Right renal pelvis (tissue), 4 donors: ENCODE results near the gene MLKL. TPM values are rescaled to one million over a fixed set of nuclear protein-coding genes. Genes with fewer than 3 reads are reported as not detected.
"Not testable (repeated sequence)": the region's sequence is repeated elsewhere in the genome, so short reads cannot be mapped to it uniquely, and the experiment has no call there.

Experiments used
- DNase-seq, 4 donors: peaks; one replicate each; pipeline ENCODE4 v3.0.0-alpha.2; 2013; ENCODE audit warnings: low read depth in 4 of 4, low spot score in 3 of 4, missing footprints in 1 of 4
- polyA plus RNA-seq, 4 donors: library from polyadenylated mRNA; unstranded; fragments of 120-200 nt; gene quantifications; one replicate each; pipeline ENCODE4 v1.2.1, GENCODE V29; 2013; ENCODE audit not compliant: insufficient read length in 4 of 4

The MLKL gene
- polyA plus RNA-seq, 4 donors = 2.8 to 4.2 (median 3.8) TPM

DNA sequence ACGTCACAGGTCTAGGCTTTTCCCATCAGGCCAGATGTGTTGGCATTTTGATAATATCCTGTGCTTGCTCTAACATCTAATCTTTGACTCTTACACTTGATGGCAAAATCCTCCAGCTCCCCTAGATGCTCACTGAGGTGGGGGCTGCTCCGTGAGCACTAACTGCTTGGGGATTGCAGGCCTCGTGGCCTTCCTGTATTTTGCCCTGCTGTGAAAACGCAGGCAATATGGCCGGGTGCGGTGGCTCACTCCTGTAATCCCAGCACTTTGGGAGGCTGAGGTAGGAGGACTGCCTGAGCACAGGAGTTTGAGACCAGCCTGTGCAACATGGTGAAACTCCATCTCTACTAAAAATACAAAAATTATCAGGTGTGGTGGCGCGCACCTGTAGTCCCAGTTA is 9.7 kb upstream of the MLKL start:
- DNase-seq = no peak

DNA sequence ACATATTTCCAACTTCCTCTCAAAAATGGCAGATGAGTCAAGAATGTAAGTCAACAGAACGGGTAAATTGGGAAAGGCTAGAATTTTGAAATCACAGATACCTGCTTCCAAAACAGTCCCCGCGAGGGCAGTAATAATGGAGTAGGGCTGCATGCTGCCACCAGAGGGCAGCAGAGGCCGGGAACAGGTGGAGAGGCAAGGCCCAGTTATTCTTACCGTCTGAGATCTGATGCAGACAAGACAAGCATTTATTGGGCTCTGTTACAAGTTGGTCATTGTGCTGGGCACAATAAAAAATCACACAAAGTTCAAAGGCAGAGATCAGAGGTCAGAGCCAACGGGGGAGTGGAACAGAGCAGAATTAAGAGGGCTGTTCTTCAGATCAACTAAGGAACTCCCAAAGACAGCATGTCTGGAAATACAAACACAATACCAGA is 8.8 kb upstream of the MLKL start:
- peak; percentile 56 to 64 (median 62) for DNase-seq

DNA sequence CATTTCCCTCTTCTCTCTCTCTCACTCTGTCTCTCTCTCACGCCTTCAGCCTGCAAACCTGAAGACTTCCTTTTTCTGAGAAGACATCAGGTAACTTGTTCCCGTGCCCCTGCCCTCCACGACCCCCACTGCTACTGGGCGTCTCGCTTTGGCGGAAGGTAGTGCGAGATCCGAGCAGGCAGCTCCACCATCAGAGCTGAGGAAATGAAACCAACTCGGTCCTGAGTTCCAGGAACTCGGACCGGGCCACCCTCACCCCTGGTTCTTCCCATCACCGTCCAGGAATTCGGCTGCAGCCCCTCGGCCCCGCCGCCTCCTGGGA is 585 bp downstream of the MLKL start:
- no peak for DNase-seq

DNA sequence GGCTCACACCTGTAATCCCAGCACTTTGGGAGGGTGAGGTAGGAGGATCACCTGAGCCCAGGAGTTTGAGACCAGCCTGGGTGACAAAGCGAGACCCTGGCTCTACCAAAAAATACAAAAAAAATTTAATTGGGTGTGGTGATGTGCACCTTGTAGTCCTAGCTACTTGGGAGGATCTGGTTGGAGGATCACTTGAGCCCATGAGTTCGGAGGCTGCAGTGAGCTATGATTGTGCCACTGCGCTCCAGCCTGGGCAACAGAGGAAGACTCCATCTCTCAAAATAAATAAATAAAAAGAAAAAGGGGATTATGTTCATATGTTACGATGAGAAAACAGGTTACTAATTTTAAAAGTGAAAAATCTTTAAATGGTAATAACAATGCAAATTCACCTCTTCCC is 996 bp downstream of the MLKL start:
- DNase-seq = no peak

DNA sequence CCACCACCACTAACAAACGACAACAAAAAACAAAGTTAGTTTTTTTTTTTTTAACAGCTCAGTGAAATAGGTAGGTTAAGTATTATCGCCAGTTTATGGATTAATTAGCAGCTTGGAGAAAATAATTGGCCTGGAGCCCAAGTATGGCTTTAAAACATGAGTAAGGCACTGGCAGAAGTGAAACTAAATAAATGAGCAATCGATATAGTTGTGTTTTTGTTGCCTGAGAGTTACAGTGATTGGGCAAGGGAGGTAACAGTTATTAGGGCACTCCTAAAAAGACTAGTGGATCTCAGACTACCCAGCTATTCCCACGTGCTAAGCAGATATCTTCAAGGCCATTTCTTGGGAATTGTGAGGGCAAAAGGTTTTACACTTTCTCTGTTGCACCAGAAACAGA is 2.4 kb downstream of the MLKL start:
- no peak for DNase-seq

DNA sequence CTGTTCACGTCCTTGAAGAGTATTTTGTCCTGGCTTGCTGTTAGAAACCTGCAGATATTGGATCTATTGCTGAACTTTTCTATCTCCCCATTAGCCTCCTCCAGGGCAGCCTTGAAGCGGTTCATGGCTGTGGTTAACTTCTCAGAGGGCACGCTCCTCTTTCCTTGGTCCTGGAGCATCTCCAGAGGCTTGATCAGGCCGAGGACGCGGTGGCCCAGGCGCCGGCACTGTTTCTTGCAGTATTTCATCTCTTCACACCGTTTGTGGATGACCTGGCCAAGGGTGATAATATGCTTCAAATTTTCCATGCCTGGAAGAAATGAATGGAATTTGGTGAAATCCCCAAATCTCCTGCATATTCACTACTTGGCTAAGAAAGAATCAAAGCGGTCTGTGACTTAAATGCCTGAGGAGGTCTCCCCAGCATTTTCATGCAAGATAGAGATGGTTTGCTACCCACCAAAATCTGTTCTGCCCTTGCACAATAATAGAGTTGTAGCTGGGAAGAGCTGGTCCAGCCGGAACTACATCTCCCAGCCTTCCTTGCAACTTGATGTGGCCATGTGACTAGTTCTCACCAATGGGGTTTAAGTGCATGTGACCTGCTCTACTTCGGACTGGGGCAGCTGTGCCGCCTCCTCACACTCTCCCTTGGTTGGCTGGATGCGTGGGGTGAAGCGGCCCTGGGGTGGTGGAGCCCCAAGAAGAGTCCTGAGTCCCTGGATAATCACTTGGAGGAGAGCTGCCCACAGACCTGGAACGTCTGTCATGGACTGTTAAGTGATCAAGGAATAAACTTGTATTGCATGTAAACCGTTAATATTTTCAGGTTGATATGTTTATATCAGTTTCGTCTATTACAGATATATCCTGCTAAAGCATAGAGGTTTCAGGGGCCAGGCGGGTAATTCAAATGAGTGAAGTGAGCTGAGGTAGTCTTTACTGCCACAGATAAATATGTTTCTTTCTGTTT is 4.9 kb downstream of the MLKL start:
- peak; percentile 38 to 64 (median 52) for DNase-seq

DNA sequence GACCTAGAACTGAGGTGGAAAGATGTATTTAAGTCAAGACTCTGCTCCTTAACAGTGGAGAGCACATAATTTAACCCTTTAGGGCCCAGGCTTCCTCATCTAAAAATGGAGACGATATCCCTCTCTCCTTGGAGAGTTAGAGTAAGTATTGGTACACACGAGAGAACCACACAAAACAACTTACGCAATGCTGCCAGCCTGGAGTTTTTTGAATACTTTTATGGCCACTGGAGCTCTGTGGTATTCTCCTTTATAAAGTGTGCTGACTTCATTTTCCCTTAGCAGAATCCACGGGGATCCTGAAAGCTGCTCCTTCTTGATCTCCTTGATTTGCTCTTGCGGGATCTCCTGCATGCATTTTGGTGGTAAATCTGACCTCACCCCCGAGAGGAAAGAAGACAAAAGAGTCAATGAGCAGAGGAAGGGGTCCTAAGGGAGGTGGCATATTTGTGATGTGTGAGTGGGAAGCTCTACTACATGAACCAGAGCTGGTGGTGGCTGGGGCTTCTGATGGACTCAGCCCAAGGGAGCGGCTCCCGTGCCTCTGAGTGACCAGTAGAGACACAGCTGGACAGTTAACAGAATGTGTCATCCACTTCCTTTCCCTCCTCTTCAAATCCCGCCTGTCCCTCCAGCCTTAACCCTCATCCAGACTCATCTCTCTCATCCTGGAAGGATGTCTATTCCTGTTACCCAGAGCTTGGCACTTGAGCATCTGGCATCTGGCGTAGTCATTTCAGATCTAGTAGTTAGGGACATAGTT is 9.4 kb downstream of the MLKL start:
- DNase-seq = no peak

DNA sequence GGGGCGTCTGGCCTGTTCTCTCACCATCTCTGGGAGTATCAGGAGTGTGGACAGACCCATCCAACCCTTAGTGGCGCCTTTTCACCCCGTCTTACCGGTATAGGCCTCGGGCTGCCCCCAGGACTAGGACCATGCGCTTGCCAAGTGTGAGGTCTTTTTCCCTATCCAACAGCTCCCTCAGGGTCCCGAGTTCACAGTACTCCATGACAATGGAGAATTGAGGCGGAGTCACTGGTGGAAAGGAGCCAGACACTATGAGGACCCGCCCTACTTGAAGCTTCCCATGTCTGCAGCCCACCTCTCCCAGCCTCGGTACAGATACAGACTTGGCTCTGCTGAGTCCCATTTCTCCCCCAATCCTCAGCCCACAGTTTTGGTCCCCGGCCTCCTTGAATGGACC is 18.1 kb downstream of the MLKL start:
- DNase-seq = no peak

DNA sequence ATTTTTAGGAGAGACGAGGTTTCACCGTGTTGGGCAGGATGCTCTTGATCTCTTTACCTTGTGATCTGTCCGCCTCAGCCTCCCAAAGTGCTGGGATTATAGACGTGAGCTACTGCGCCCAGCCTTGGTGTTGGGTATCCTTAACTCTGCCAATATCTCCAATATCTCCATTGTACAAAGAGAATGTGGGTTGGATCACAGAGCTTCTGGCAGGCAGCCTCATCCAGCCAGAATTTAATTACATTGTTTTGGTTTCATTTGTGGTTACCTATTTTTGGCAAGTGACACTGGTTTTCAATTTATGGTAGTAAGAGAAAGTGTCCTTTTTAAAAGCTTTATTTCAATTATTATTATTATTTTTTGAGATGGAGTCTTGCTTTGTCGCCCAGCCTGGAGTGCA is 20.0 kb downstream of the MLKL start:
- DNase-seq = no peak

DNA sequence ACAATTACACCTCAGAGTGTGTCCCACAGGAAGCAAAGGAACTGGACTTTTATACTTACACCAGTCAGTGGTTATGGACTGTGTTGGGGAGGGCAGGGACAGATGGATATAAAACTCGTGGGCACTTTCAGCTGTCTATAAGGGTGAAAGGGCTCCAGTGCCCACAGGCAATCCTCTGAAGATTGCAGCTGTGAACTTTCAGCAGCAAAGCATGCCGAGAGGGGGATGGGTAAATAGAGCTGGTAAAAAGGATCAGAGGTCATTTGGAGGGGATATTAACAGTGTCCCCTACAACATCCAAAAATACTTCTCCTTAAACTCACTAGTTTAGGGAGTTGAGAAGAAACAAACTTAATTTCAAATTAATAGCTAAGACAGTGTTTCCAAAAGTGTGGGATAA is 20.7 kb downstream of the MLKL start:
- no peak for DNase-seq

DNA sequence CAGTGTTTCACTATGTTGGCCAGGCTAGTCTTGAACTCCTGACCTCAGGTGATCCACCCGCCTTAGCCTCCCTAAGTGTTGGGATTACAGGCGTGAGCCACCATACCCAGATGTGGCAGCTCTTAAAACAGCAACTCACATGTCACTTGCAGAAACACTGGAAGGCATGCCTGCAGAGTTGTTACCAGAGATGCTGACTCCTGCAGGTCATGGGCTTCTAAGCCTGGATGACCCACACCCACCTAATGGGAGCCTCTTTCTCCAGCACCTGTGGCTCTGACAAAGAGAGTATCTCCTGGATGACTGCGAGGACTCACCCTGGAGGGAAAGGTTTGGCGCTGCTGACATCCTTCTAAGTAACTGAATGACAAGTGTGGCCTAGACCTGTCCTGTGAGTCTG is 22.8 kb downstream of the MLKL start:
- no peak for DNase-seq

DNA sequence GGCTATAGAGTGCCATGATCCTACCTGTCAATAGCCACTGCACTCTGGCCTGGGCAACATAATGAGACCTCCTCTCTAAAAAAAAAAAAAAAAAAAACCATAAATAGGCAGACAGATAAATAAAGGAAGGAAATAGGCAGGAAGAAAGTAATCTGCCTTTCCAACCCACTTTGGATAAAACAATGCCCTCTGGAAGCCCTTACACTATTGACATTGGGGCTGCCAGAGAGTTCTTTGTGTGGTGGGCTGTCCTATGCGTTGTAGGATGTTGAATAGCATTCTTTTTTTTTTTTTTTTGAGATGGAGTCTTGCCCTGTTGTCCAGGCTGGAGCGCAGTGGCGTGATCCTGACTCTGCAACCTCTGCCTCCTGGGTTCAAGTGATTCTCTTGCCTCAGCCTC is 26.8 kb downstream of the MLKL start:
- no peak for DNase-seq

DNA sequence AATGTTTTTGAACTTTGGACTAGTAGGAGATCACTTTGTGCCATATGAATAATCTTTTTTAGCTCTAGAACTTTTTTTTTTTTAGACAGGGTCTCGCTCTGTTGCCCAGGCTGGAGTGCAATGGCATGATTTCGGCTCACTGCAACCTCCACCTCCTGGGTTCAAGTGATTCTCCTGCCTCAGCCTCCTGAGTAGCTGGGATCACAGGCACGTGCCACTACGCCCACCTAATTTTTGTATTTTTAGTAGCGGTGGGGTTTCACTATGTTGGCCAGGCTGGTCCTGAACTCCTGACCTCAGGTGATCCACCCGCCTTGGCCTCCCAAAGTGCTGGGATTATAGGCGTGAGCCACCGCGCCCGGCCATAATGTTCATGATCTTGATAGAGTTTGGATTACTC is 31.8 kb downstream of the MLKL start:
- DNase-seq = not testable (repeated sequence)

DNA sequence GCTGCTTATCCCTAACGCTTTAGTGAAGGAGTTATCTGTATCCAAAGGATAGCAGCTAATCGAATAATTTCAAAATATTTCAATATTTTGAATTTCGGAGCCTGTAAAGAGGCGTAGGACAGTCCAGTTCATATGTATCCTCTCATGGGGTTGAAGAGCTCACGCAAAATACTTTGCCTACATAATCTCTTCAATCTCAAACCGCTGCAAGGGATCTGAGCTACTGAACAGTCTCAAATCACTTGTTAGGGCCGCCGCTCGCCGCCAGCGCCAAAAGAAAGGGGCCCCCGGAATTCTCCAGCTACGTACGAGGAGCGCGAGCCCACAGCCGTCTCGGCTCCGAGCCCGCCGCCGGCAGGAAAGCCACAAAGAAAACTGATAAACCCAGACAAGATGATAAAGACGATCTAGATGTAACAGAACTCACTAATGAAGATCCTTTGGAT is 33.4 kb downstream of the MLKL start:
- DNase-seq = peak in 1 of 4 donors; percentile 16

DNA sequence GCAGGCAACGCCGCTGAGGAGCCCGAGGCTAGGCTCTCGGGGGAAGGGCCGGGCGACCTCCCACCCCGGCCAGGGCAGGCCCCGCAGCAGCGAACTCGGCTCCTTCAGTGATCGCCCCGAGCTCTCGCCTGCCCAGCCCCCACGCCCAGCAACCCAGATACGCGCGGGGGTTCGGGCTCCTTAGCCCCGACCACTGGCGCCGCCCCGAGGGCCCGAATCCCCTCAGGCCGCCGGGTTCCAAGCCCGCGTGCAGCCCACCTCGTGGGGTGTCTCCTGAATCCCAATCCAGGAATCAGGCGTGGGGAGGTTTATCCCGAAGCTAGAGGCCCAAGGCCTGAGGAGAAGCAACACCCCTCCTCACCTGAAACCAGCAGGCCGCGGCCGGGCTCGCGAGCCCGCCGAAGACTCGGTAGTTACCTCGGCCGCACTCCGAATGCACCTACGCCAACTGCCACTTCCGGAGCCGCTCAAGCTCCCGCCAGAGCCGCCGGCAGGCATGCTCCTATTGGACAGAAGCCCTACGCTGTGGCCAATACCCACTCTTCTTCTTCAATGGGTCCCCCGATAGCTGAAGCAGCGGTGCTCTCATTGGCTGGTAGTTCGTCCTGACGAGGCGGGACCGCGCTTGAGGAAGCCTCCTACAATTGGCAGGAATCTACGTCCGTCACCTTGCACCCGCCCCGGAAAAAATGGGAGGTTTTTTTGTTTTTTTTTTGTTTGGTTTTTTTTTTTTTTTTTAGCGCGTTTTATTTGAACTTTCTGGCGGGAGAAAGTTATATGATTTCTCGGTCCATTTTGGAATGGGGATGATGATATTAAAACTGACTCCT is 34.0 kb downstream of the MLKL start, which contains the start of gene RFWD3:
TSS of gene RFWD3 (minus strand) at position 453 of the 830 bp plus-strand sequence. CDS start 5,428 bp downstream, outside the sequence.
- DNase-seq = peak; percentile 91 to 97 (median 96)

DNA sequence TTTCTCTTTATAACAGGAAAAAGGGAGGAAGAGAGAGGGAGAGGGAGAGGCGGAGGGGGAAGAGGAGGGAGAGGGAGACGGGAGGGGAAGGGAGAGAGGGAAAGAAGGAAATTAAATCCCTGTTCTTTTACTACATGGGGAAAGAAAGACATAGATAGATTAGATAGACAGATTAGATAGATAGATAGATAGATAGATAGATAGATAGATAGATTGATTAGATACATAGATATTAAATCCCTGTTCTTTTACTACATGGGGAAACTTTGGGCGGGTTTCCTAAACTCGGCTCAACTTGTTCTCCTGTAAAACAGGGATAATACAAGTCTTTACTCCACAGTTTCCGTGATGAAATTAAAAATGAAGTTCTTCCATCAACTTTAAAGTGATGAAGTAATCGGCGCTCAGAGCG is 34.6 kb downstream of the MLKL start:
- no peak for DNase-seq

DNA sequence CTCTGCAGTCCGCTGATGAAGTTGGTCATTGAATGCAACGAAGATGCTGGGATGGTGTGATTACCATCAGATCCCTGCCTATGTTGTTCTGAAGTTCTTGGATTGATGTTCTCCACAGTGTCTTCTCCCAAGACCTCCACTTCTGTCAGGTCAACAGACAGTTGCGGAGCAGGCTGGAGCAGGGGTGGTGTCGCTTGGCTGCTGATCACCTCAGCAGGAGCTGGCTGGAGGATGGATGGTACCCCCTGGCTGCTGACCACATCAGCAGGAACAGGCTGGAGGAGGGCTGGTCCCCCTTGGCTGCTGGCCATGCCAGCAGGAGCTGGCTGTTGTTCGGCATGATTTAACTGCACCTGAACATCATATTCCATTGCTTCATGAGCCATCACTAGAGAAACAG is 39.6 kb downstream of the MLKL start:
- no peak for DNase-seq

DNA sequence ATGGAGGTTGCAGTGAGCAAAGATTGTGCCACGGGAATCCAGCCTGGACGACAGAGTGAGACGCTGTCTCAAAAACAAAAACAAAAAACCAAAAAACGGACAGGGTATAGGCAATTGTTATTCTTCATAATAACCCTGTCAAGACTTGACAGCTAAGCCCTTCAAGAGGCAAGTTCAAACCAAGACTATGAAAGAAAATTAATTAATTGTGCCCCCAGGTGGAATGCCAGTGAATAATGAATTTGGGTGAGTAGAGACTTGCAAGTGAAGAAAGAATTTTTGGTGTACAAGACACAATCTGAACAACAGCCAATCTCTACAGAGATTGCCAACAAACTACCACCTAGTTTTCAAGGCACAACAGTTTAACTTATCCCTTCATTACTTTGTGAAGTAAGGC is 40.3 kb downstream of the MLKL start:
- no peak for DNase-seq

DNA sequence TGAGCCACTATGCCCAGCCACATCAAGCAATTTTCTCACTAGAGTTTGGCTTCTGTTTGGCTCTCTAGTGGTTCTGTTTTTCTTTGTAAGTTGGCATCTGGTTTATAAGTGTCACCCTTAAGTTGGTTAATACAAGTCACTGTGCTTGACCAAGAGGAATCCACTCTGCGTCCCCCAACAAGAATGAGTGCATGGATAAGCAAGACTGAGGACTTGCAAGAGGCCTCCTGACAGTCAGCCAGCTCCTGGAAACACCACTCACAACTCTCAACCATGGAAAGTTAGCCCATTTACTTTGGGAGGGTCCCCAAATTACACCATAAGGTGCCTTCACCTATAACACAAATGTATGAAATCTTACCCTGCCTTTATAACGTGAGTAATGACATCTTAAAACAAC is 41.6 kb downstream of the MLKL start:
- DNase-seq = no peak

DNA sequence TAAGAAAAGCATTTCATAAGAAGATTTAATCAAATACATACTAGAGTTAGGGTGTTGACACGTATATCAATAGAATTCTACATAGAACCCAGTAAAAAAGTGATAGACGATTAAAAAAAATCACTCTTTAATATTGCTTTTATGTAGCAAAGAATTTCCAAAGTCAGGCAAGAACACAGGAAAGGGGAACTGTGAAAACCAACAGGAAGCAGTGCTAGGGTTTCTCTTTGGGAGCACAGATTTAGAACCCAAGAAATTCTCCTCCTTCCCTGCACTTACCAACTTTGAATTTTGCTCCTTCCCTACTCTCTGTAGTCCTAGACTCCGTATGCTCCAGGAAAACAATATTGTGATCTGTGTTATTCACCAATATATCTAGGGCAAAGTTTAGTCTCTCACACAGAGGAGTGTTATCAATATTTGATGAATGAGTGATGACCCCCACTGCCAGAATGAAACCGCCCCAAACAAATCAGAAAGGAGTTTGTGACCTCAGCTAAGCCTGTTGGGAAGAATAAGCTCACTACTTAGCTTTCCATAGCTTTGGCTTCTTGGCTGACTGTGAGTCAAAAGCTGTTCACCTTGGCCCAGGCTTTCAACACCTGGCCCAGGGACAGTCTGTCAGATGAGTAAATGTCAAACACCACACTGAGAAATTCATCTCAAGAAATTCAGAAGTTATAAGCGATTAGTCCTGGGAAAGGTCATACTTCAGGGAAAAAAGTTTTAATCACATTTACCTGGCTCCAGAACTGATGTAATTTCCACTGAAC is 42.6 kb downstream of the MLKL start:
- DNase-seq = no peak
